RWPE2 (cell line): ENCODE measurements around the gene SETBP1.

Source experiments
- ATAC-seq: fragments of 200-7000 bp; cut with Tn5 transposase; 3 replicates; pipeline ENCODE4 v1.9.1; 2021; ENCODE audit warnings: low read depth
- DNase-seq: peaks from one replicate; pipeline ENCODE4 v3.0.0-alpha.2; 2020; ENCODE audit warnings: low spot score
- H3K27ac ChIP-seq: fragments of 450-650 bp; 2 replicates; pipeline ENCODE4 v1.5.1; 2017; ENCODE audit warnings: mild to moderate bottlenecking; ENCODE audit not compliant: poor library complexity, severe bottlenecking
- H3K27me3 ChIP-seq: fragments of 250-450 bp; sonication (Bioruptor Pico); 2 replicates; pipeline ENCODE4 v1.5.1; 2021; ENCODE audit warnings: mild to moderate bottlenecking, moderate library complexity; ENCODE audit not compliant: insufficient read depth, poor library complexity, severe bottlenecking
- H3K36me3 ChIP-seq: fragments of 250-450 bp; sonication (Bioruptor Pico); 2 replicates; pipeline ENCODE4 v1.5.1; 2020; ENCODE audit warnings: low read depth, mild to moderate bottlenecking, moderate library complexity
- H3K4me1 ChIP-seq: fragments of 250-450 bp; sonication (Bioruptor Pico); 2 replicates; pipeline ENCODE4 v1.5.1; 2021; ENCODE audit warnings: mild to moderate bottlenecking, moderate library complexity; ENCODE audit not compliant: insufficient read depth, poor library complexity, severe bottlenecking
- H3K4me3 ChIP-seq: fragments of 250-450 bp; sonication (Bioruptor Pico); 2 replicates; pipeline ENCODE4 v1.5.1; 2021; ENCODE audit warnings: mild to moderate bottlenecking, moderate library complexity; ENCODE audit not compliant: severe bottlenecking
- H3K9me3 ChIP-seq: fragments of 250-450 bp; sonication (Bioruptor Pico); 2 replicates; pipeline ENCODE4 v1.5.1; 2021; ENCODE audit warnings: mild to moderate bottlenecking, moderate library complexity; ENCODE audit not compliant: severe bottlenecking
- CTCF ChIP-seq: fragments of 450-650 bp; IDR thresholded peaks from one replicate; pipeline ENCODE4 v1.5.1; 2017; ENCODE audit warnings: mild to moderate bottlenecking, moderate library complexity; ENCODE audit not compliant: poor library complexity, severe bottlenecking

Gene SETBP1

DNA sequence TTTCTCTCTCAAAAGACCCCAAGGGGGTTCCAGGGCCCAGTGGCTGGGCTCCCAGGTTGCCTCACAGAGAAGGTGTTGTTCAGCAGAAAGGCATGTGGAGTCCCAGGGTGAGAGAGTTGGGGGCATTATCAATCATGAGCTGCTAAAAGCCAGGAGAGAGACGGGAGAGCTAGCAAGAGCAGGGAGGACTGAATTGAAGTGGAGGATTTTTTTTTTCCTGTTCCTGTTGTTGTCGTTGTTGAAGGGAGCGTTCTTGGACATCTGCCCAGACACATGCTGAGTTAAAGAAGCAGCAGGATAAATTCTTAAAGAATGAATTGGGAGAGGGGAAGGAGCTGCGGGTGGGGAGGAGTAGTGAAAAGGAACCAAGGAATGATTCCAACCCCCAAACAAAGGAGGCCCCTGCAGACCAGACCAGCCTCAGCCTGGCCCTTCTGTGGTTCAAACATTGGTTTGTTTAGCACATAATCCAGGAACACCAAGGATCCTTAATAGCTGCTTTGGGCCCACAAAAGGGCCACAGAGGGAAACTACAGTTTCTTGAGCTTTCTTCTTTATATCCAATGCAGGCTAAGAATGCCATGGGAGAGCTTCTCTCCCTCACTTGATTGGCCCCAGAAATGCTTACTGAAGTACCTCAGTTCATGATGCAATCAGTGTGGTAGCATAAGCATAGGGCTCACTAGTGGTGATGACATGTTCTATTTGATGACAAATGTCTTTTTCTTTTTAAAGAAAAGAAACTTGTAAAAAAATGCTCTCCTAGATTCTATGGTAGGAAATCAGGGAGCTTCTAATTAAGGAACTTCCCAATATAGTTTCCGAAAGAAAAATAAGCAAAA is 146.0 kb downstream of the SETBP1 start:
- ATAC-seq (peak; percentile 62), DNase-seq (no peak)
- Histone ChIP-seq H3K36me3 (no peaks in the 10 kb centered on the region), H3K27ac (peak overlapping the region; percentile 51), H3K4me1 (peaks cover 29% of the 10 kb centered on the region), H3K4me3 (no peak overlapping the region), H3K27me3 (no peaks in the 10 kb centered on the region), H3K9me3 (no peaks in the 10 kb centered on the region)
- TF ChIP-seq CTCF, result no peak

DNA sequence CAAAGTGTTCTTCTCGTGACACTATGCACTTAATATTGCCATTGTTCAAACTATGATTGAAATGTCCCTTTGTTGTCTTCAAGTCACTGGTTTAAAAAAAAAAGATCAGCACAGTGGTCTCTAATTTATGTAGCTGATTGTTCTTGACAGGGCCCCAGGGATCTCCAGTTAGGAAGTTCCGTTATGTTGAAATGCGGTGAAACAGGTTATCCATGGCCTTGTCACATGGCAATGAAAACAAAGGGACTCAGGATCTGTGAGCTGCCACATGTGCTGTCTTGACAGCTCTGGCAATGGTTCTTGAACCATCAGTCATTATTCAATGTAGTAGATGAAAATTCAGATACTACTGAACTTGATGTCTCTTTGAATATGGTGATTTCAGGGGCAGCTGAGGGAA is 147.4 kb downstream of the SETBP1 start:
- no peaks in the 10 kb centered on the region for H3K9me3 ChIP-seq
- no peak for TF ChIP-seq CTCF
- DNase-seq (no peak), ATAC-seq (no peak)
- H3K36me3 ChIP-seq, result no peaks in the 10 kb centered on the region
- no peak overlapping the region for H3K27ac ChIP-seq
- no peak overlapping the region for H3K4me3 ChIP-seq
- no peaks in the 10 kb centered on the region for H3K27me3 ChIP-seq
- H3K4me1 ChIP-seq, result peaks cover 28% of the 10 kb centered on the region

GRCh38 chr18:44830581-44830980 is 149.9 kb downstream of the SETBP1 start:
- no peak for DNase-seq
- Histone ChIP-seq H3K4me1 (peaks cover 16% of the 10 kb centered on the region), H3K9me3 (no peaks in the 10 kb centered on the region), H3K27ac (no peak overlapping the region), H3K4me3 (no peak overlapping the region), H3K36me3 (no peaks in the 10 kb centered on the region), H3K27me3 (no peaks in the 10 kb centered on the region)
- no peak for TF ChIP-seq CTCF
- ATAC-seq, result no peak

DNA sequence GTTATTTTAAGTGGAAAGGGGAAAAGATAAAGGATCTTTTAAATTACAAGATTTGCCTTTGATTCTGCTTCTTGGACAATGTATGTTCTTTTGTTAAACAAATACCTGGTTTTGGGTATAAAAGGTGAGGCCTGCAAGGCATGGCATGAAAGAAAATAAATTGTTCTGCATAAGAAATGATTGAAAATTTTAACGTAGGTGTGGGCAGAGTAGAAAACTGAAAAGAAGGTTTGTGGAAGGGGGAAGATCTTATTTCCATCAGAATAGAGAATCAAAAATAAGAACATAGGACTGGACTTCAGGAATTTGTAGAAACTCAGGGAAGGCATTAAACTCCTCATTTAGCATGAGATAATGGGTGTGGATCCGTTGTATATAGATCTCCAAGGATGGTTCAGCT is 153.1 kb downstream of the SETBP1 start:
- no peak for TF ChIP-seq CTCF
- DNase-seq (no peak), ATAC-seq (no peak)
- Histone ChIP-seq H3K27ac (no peak overlapping the region), H3K36me3 (no peaks in the 10 kb centered on the region), H3K9me3 (no peaks in the 10 kb centered on the region), H3K4me3 (no peak overlapping the region), H3K4me1 (peaks cover 1% of the 10 kb centered on the region), H3K27me3 (no peaks in the 10 kb centered on the region)

DNA sequence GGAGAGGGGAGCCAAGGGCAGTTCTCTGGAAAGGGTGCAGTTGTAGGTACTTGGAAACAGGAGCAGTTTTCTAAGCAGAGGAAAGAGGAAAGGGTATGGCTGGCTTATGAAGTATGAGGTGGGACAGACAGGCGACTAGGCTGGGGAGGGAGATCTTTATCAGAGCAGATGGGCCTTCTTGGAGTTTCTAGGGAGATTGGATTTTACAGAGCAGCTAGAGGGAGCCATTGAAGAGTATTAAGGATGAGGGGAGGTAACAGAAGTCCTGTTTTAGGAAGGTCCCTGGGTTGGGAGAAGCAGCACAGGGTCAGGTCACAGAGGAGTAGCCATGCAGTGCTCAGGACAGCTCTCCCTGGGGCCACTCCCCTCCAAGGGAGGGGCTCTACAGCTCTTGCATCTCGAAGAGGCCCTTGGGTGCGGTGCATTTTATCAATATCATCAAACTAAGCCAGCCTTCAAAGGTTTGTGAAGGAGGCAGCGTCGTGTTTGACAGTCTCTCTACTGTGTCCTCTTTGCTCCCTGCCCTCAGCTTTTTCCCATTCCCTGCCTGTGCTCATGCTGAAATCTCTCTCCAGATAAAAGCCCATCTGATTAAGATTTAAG is 154.3 kb downstream of the SETBP1 start:
- no peak overlapping the region for H3K4me3 ChIP-seq
- DNase-seq, result no peak
- no peaks in the 10 kb centered on the region for H3K9me3 ChIP-seq
- TF ChIP-seq CTCF, result no peak
- H3K36me3 ChIP-seq, result no peaks in the 10 kb centered on the region
- no peak for ATAC-seq
- H3K27me3 ChIP-seq, result no peaks in the 10 kb centered on the region
- H3K4me1 ChIP-seq, result peaks cover 13% of the 10 kb centered on the region
- H3K27ac ChIP-seq, result no peak overlapping the region
